SU-DHL-6 (cell line): ENCODE data around the gene JMJD7.

ENCODE experiments used
- H2AFZ ChIP-seq: fragments of 200-600 bp; sonication (generic); 2 replicates; pipeline ENCODE4 v1.6.1; 2014; ENCODE audit warnings: low read depth, mild to moderate bottlenecking, moderate library complexity, mixed read lengths, antibody characterized with exemption, low read length; ENCODE audit not compliant: severe bottlenecking
- H3F3A ChIP-seq: fragments of 200-600 bp; shearing (Covaris generic); 2 replicates; pipeline ENCODE4 v1.6.0; 2016; ENCODE audit warnings: antibody characterized with exemption, mild to moderate bottlenecking; ENCODE audit not compliant: insufficient read depth
- H3K27ac ChIP-seq: fragments of 200-600 bp; sonication (generic); 2 replicates; pipeline ENCODE4 v1.5.1; 2016; ENCODE audit warnings: low read depth, mild to moderate bottlenecking, low read length, moderate library complexity, mixed read lengths
- H3K27me3 ChIP-seq: fragments of 200-600 bp; sonication (generic), shearing (Covaris generic); 2 replicates; pipeline ENCODE4 v1.6.0; 2014; ENCODE audit warnings: mild to moderate bottlenecking, low read length
- H3K36me3 ChIP-seq: fragments of 200-600 bp; sonication (generic); 2 replicates; pipeline ENCODE4 v1.6.1; 2014; ENCODE audit warnings: mild to moderate bottlenecking, low read length, mixed read lengths
- H3K4me2 ChIP-seq: fragments of 300-600, 200-600 bp; shearing (Covaris generic), sonication (generic); 2 replicates; pipeline ENCODE4 v1.6.0; 2014; ENCODE audit warnings: low read length, low read depth, mild to moderate bottlenecking; ENCODE audit not compliant: poor library complexity, severe bottlenecking
- H3K4me3 ChIP-seq: fragments of 200-600 bp; sonication (generic); 2 replicates; pipeline ENCODE4 v1.5.1; 2014; ENCODE audit warnings: antibody characterized with exemption, low read length, mild to moderate bottlenecking, mixed read lengths; ENCODE audit not compliant: insufficient read depth, poor library complexity, severe bottlenecking
- H3K79me2 ChIP-seq: fragments of 200-600 bp; sonication (generic); 2 replicates; pipeline ENCODE4 v1.6.1; 2014; ENCODE audit warnings: mild to moderate bottlenecking, low read length, moderate library complexity; ENCODE audit not compliant: insufficient read depth
- H3K9ac ChIP-seq: fragments of 200-600 bp; sonication (generic); 2 replicates; pipeline ENCODE4 v1.7.0; 2014; ENCODE audit warnings: mild to moderate bottlenecking, low read length
- H3K9me2 ChIP-seq: fragments of 200-600 bp; sonication (generic); replicated peaks from 2 replicates; pipeline ENCODE4 v1.6.1; 2014; ENCODE audit warnings: low read length; ENCODE audit not compliant: insufficient read depth
- H3K9me3 ChIP-seq: fragments of 200-600 bp; sonication (generic); 2 replicates; pipeline ENCODE4 v1.6.1; 2014; ENCODE audit warnings: low read length, mixed read lengths; ENCODE audit not compliant: insufficient read depth
- H4K20me1 ChIP-seq: fragments of 200-600 bp; sonication (generic); 2 replicates; pipeline ENCODE4 v1.6.1; 2014; ENCODE audit warnings: low read depth, mild to moderate bottlenecking, antibody characterized with exemption, low read length, moderate library complexity, mixed read lengths
- CTCF ChIP-seq: fragments of 200-600 bp; sonication (generic); IDR thresholded peaks from one replicate; pipeline ENCODE4 v1.5.1; 2017; ENCODE audit warnings: antibody characterized with exemption, mild to moderate bottlenecking, low read length, moderate library complexity; ENCODE audit not compliant: insufficient read depth, poor library complexity, severe bottlenecking
- EZH2phosphoT487 ChIP-seq: fragments of 200-600 bp; sonication (generic), shearing (Covaris generic); conservative IDR thresholded peaks from 2 replicates; pipeline ENCODE4 v1.6.1; 2018; ENCODE audit warnings: mild to moderate bottlenecking, antibody characterized with exemption, low read length, moderate library complexity, mixed read lengths

Gene JMJD7

GRCh38 chr15:41866872-41867579, 39.1 kb downstream of the JMJD7 start:
- no peaks in the 10 kb centered on the region for H3F3A ChIP-seq
- no peak overlapping the region for H3K4me3 ChIP-seq
- H3K9me2 ChIP-seq = no peaks in the 10 kb centered on the region
- no peaks in the 10 kb centered on the region for H3K79me2 ChIP-seq
- H3K4me2 ChIP-seq = no peak overlapping the region
- no peak overlapping the region for H3K27ac ChIP-seq
- H2AFZ ChIP-seq = no peak overlapping the region
- TF ChIP-seq CTCF = no peak
- TF ChIP-seq EZH2phosphoT487 = no peak
- H3K9ac ChIP-seq = no peak overlapping the region
- no peaks in the 10 kb centered on the region for H4K20me1 ChIP-seq
- H3K9me3 ChIP-seq = no peaks in the 10 kb centered on the region
- no peaks in the 10 kb centered on the region for H3K36me3 ChIP-seq
- no peaks in the 10 kb centered on the region for H3K27me3 ChIP-seq

- Histone ChIP-seq H3K27ac (no peak overlapping the region), H4K20me1 (no peaks in the 10 kb centered on the region), H3K36me3 (no peaks in the 10 kb centered on the region), H3K9me3 (no peaks in the 10 kb centered on the region), H3K9ac (no peak overlapping the region), H3K9me2 (no peaks in the 10 kb centered on the region), H3K4me3 (no peak overlapping the region), H3F3A (no peaks in the 10 kb centered on the region), H3K27me3 (no peaks in the 10 kb centered on the region), H3K79me2 (no peaks in the 10 kb centered on the region), H2AFZ (no peak overlapping the region), H3K4me2 (no peak overlapping the region)
- no peak for TF ChIP-seq EZH2phosphoT487
- no peak for TF ChIP-seq CTCF
These were observed 40.4 kb downstream of the JMJD7 start for GRCh38 chr15:41868321-41868720.

GRCh38 chr15:41869770-41870688, 42.1 kb downstream of the JMJD7 start:
- H3K27ac ChIP-seq = no peak overlapping the region
- no peaks in the 10 kb centered on the region for H3K27me3 ChIP-seq
- no peaks in the 10 kb centered on the region for H3F3A ChIP-seq
- H3K79me2 ChIP-seq = no peaks in the 10 kb centered on the region
- no peak overlapping the region for H3K4me3 ChIP-seq
- H3K9ac ChIP-seq = no peak overlapping the region
- no peaks in the 10 kb centered on the region for H3K36me3 ChIP-seq
- no peaks in the 10 kb centered on the region for H3K9me2 ChIP-seq
- H4K20me1 ChIP-seq = no peaks in the 10 kb centered on the region
- H2AFZ ChIP-seq = no peak overlapping the region
- no peak overlapping the region for H3K4me2 ChIP-seq
- no peaks in the 10 kb centered on the region for H3K9me3 ChIP-seq
- TF ChIP-seq CTCF (no peak), EZH2phosphoT487 (no peak)
